GM12872 (cell line): ENCODE results near the gene ZNF738.

Experiments
- CTCF ChIP-seq: IDR thresholded peaks from 3 replicates; pipeline ENCODE4 v1.5.1; 2011; ENCODE audit warnings: low read depth, mild to moderate bottlenecking, low read length, moderate library complexity; ENCODE audit not compliant: insufficient read depth

The ZNF738 gene

GRCh38 chr19:21358768-21359451, at the start of gene ZNF738:
Gene ZNF738 (plus strand): TSS chr19:21359000. CDS start chr19:21359141, 141 bp downstream.
- TF ChIP-seq CTCF, result no peak

DNA sequence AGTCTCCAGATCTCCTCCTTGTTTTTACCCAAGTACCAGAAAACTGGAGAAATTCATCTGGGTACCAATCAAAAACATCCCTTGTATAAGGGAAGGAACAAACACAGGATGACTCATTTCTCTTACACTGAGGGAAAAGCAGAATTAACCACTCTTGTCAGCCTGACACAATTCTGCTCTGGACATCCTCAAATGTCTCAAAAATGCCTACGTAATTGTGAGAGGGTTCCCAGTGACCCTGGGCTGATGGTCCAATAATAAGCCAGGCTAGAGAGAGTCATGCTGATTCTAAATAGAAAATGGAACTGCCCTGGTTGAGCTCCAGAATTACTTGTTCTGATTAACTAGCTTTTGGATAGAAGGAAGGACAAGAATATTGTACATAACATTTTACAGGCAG, 44.1 kb upstream of the ZNF738 start:
- no peak for TF ChIP-seq CTCF

DNA sequence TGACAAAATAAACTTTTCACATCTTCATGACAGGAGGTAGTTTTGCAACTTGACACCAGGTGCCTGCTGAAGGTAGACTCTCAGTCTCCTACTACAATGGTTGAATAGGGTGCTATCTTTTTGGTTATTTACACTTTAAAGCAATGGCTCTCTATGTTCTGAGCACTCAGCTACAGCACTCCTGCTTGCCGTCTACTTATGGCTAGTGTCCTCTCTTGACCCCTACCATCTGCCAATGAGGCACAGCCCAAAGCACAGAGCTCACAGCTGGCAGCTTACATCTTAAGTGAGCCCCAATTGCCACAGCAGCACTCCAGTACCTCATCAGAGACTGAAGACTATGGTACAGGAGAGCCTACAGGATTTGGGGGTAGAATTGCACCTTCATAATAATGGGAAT, 41.0 kb upstream of the ZNF738 start:
- no peak for TF ChIP-seq CTCF

DNA sequence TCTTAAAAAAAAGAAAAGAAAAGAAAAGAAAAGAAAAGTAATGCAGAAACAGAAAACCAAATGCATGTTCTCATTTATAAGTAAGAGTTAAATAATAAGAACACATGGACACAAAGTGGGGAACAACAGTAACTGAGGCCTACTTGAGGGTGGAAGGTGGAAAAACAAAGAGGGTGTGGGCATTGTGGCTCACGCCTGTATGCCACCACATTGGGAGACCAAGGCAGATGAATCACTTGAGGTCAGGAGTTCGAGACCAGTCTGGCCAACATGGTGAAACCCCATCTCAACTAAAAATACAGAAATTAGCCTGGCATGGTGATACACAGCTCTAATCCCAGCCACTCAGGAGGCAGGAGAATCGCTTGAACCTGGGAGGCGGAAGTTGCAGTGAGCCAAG, 37.7 kb upstream of the ZNF738 start:
- no peak for TF ChIP-seq CTCF

DNA sequence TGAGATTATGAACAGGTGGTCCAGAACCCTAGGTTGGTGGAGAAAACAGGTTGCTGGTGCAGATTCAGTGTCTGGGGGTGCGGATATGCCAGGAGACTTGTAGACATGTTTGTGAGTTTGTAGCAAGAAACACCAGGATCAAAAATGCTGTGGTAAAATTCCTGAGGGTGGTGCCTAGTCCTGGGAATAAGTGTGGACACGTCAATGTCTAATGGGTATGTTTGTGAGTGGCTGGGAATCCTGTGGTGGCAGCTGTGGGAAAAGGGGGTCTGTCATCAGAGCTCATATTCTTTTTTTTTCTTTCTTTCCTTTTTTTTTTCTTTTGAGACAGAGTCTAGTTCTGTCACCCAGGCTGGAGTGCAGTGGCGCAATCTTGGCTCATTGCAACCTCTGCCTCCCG, 36.8 kb upstream of the ZNF738 start:
- no peak for TF ChIP-seq CTCF

- no peak for TF ChIP-seq CTCF
Measured at GRCh38 chr19:21322528-21322927, 36.3 kb upstream of the ZNF738 start.

GRCh38 chr19:21323000-21323399, 35.8 kb upstream of the ZNF738 start:
- no peak for TF ChIP-seq CTCF
